ENCODE results near the gene ASPDH. TPM values are rescaled to one million over a fixed set of nuclear protein-coding genes. Genes with fewer than 3 reads are reported as not detected.

ASPDH gene
- total RNA-seq, 1 experiment from 2014 or later: not detected

- TF ChIP-seq STAT6 (CRISPR knock-in tag; conservative IDR thresholded peaks at IDR 0.05; ENCODE audit: low read depth) (no peak), CDX4 (CRISPR knock-in tag; IDR thresholded peaks at IDR 0.05; ENCODE audit: borderline replicate concordance) (no peak), CBFB (CRISPR knock-in tag; IDR thresholded peaks at IDR 0.05; ENCODE audit: low read depth) (no peak), ATF3 (CRISPR knock-in tag; conservative IDR thresholded peaks at IDR 0.05) (no peak), E2F5 (CRISPR knock-in tag; IDR thresholded peaks at IDR 0.05) (no peak), GRHL2 (CRISPR knock-in tag; IDR thresholded peaks at IDR 0.05; ENCODE audit: insufficient replicate concordance, severe bottlenecking) (no peak), NFATC4 (CRISPR knock-in tag; IDR thresholded peaks at IDR 0.05) (no peak), E2F4 (CRISPR knock-in tag; IDR thresholded peaks at IDR 0.05; ENCODE audit: borderline replicate concordance, low read depth) (no peak), ELF4 (CRISPR knock-in tag; IDR thresholded peaks at IDR 0.05; ENCODE audit: low read depth) (no peak), ZNF423 (CRISPR knock-in tag; IDR thresholded peaks at IDR 0.05) (no peak), GABPB1 (CRISPR knock-in tag; IDR thresholded peaks at IDR 0.05) (no peak), ATF1 (CRISPR knock-in tag; IDR thresholded peaks at IDR 0.05) (no peak), EMX1 (CRISPR knock-in tag; IDR thresholded peaks at IDR 0.05) (no peak), OVOL2 (CRISPR knock-in tag; IDR thresholded peaks at IDR 0.05; ENCODE audit: borderline replicate concordance) (no peak), ZNF532 (CRISPR knock-in tag; IDR thresholded peaks at IDR 0.05; ENCODE audit: borderline replicate concordance) (no peak)
These were observed 44.3 kb upstream of the ASPDH start (continued) for GRCh38 chr19:50558039-50558438.

GRCh38 chr19:50557009-50557613, 43.4 kb upstream of the ASPDH start:
- no peak for TF ChIP-seq MYBL2 (CRISPR knock-in tag; IDR thresholded peaks at IDR 0.05)
- peak; percentile 24; the same call in 1 of the 2 replicates for TF ChIP-seq MAX (CRISPR knock-in tag; IDR thresholded peaks at IDR 0.05)
- TF ChIP-seq JAZF1 (CRISPR knock-in tag; IDR thresholded peaks at IDR 0.05): no peak
- TF ChIP-seq ATF3 (CRISPR knock-in tag; conservative IDR thresholded peaks at IDR 0.05): no peak
- ATAC-seq (peak; percentile 13), DNase-seq (ENCODE audit: low spot score) (no peak)
- peaks cover 10% of the 10 kb centered on the region for H3K4me1 Mint-ChIP-seq
- H3K27ac Mint-ChIP-seq: no peak overlapping the region
- H3K9me3 Mint-ChIP-seq: no peaks in the 10 kb centered on the region
- peaks cover 62% of the 10 kb centered on the region for H3K27me3 Mint-ChIP-seq (ENCODE audit: low read depth)
- ChIA-PET CTCF (interaction anchor here (0.7 to 6.7 kb wide), 73 partner anchors 8 to 490 kb away, joined by 3 to 200 read pairs (median 7); partner anchors contain the start of genes CLEC11A, JOSD2, KCNC3 and POLD1), POLR2A (interaction anchor here (0.5 to 1.9 kb wide), 3 partner anchors 19 to 124 kb away, joined by 3 to 5 read pairs (median 3); no protein-coding TSS in a partner anchor)
- peak overlapping the region; percentile 99 for H3K4me3 Mint-ChIP-seq
- H3K36me3 Mint-ChIP-seq: no peaks in the 10 kb centered on the region

Measured in WTC11 (cell line).